Progenitor cell of endocrine pancreas (in vitro differentiated cells): ENCODE measurements around the gene MAML2. TPM values are rescaled to one million over a fixed set of nuclear protein-coding genes. Genes with fewer than 3 reads are reported as not detected.

Experiments used
- DNase-seq: peaks from one replicate; pipeline ENCODE4 v3.0.0; 2021; ENCODE audit warnings: low spot score; ENCODE audit not compliant: unreplicated experiment
- H3K27ac Mint-ChIP-seq: 2 replicates; pipeline ENCODE4 v1.8.0; 2021; ENCODE audit warnings: mild to moderate bottlenecking, moderate library complexity, mixed read lengths
- H3K27me3 Mint-ChIP-seq: 2 replicates; pipeline ENCODE4 v1.8.0; 2021; ENCODE audit warnings: mixed read lengths
- H3K36me3 Mint-ChIP-seq: 2 replicates; pipeline ENCODE4 v1.8.0; 2022; ENCODE audit warnings: mixed read lengths; ENCODE audit not compliant: insufficient read depth
- H3K4me1 Mint-ChIP-seq: 2 replicates; pipeline ENCODE4 v1.8.0; 2021; ENCODE audit warnings: low read depth, mixed read lengths
- H3K4me3 Mint-ChIP-seq: 2 replicates; pipeline ENCODE4 v1.8.0; 2021; ENCODE audit warnings: low read depth, mild to moderate bottlenecking, moderate library complexity, mixed read lengths
- H3K9me3 Mint-ChIP-seq: 2 replicates; pipeline ENCODE4 v1.8.0; 2021; ENCODE audit warnings: low read depth, mixed read lengths
- CTCF ChIP-seq: fragments of 200-600 bp; sonication (generic); IDR thresholded peaks from one replicate; pipeline ENCODE4 v1.5.0; 2021; ENCODE audit warnings: antibody characterized with exemption, mild to moderate bottlenecking; ENCODE audit not compliant: unreplicated experiment
- total RNA-seq: library from RNA; stranded (reverse); gene quantifications from 2 replicates; pipeline ENCODE4 v1.2.1, GENCODE V29; 2021

MAML2 gene
- total RNA-seq, 1 donor from 2014 or later: 17.6 TPM

GRCh38 chr11:96367342-96367741, 24.3 kb upstream of the MAML2 start:
- no peak for DNase-seq
- peaks cover 3% of the 10 kb centered on the region for H3K4me1 Mint-ChIP-seq
- no peak for TF ChIP-seq CTCF
- H3K4me3 Mint-ChIP-seq: no peak overlapping the region
- H3K27ac Mint-ChIP-seq: no peak overlapping the region
- H3K36me3 Mint-ChIP-seq: peaks cover 33% of the 10 kb centered on the region
- H3K9me3 Mint-ChIP-seq: peaks cover 10% of the 10 kb centered on the region
- H3K27me3 Mint-ChIP-seq: no peaks in the 10 kb centered on the region

- H3K9me3 Mint-ChIP-seq: peaks cover 7% of the 10 kb centered on the region
- no peak for TF ChIP-seq CTCF
- no peak overlapping the region for H3K4me3 Mint-ChIP-seq
- peaks cover 28% of the 10 kb centered on the region for H3K36me3 Mint-ChIP-seq
- DNase-seq: no peak
- no peaks in the 10 kb centered on the region for H3K27me3 Mint-ChIP-seq
- H3K27ac Mint-ChIP-seq: no peak overlapping the region
- H3K4me1 Mint-ChIP-seq: no peaks in the 10 kb centered on the region
These were observed 23.0 kb upstream of the MAML2 start for GRCh38 chr11:96366024-96366423.

- TF ChIP-seq CTCF: no peak
- H3K4me1 Mint-ChIP-seq: no peaks in the 10 kb centered on the region
These were observed 22.5 kb upstream of the MAML2 start for GRCh38 chr11:96365493-96365892.

GRCh38 chr11:96361778-96362177, 18.8 kb upstream of the MAML2 start:
- H3K9me3 Mint-ChIP-seq: no peaks in the 10 kb centered on the region
- H3K27me3 Mint-ChIP-seq: no peaks in the 10 kb centered on the region
- peaks cover 5% of the 10 kb centered on the region for H3K36me3 Mint-ChIP-seq

More at GRCh38 chr11:96365493-96365892, 22.5 kb upstream of the MAML2 start:
- H3K4me3 Mint-ChIP-seq: no peak overlapping the region
- peaks cover 24% of the 10 kb centered on the region for H3K36me3 Mint-ChIP-seq
- H3K27ac Mint-ChIP-seq: no peak overlapping the region
- H3K9me3 Mint-ChIP-seq: peaks cover 7% of the 10 kb centered on the region
- H3K27me3 Mint-ChIP-seq: no peaks in the 10 kb centered on the region
- DNase-seq: no peak

GRCh38 chr11:96358321-96358720, 15.3 kb upstream of the MAML2 start:
- no peak for DNase-seq
- Mint-ChIP-seq H3K27ac (no peak overlapping the region), H3K4me3 (no peak overlapping the region), H3K27me3 (no peaks in the 10 kb centered on the region), H3K9me3 (no peaks in the 10 kb centered on the region), H3K4me1 (no peaks in the 10 kb centered on the region), H3K36me3 (peaks cover 20% of the 10 kb centered on the region)
- TF ChIP-seq CTCF: no peak

More at GRCh38 chr11:96361778-96362177, 18.8 kb upstream of the MAML2 start:
- no peaks in the 10 kb centered on the region for H3K4me1 Mint-ChIP-seq
- no peak for TF ChIP-seq CTCF
- no peak overlapping the region for H3K27ac Mint-ChIP-seq
- no peak for DNase-seq
- no peak overlapping the region for H3K4me3 Mint-ChIP-seq
